HG03575 (cell line): ENCODE results near the gene TGDS.
"Not testable (repeated sequence)": the region's sequence is repeated elsewhere in the genome, so short reads cannot be mapped to it uniquely, and the experiment has no call there.

ENCODE experiments used
- ATAC-seq: cut with Tn5 transposase; IDR thresholded peaks from one replicate; pipeline ENCODE4 v1.9.1; 2021; ENCODE audit not compliant: unreplicated experiment, insufficient number of reproducible peaks, low FRiP score; ENCODE audit errors: extremely low read depth

The TGDS gene

GRCh38 chr13:94557684-94558235 lies 38.2 kb downstream of the TGDS start:
- no peak for ATAC-seq

GRCh38 chr13:94556621-94557020 lies 39.3 kb downstream of the TGDS start:
- ATAC-seq, result no peak

- ATAC-seq, result no peak
Observed at GRCh38 chr13:94556041-94556440, 39.9 kb downstream of the TGDS start.

- ATAC-seq, result no peak
Observed at GRCh38 chr13:94553766-94554165, 42.2 kb downstream of the TGDS start.

GRCh38 chr13:94552095-94552494 lies 43.9 kb downstream of the TGDS start:
- no peak for ATAC-seq

GRCh38 chr13:94550062-94550738 lies 45.8 kb downstream of the TGDS start:
- ATAC-seq, result peak; percentile 1

GRCh38 chr13:94549232-94550061 lies 46.5 kb downstream of the TGDS start:
- ATAC-seq, result peak; percentile 59

GRCh38 chr13:94548821-94549231 lies 47.1 kb downstream of the TGDS start:
- peak; percentile 24 for ATAC-seq

- ATAC-seq, result no peak
Observed at GRCh38 chr13:94548382-94548781, 47.6 kb downstream of the TGDS start.

- ATAC-seq, result no peak
Observed at GRCh38 chr13:94546061-94546839, 49.7 kb downstream of the TGDS start.

- ATAC-seq, result no peak
Observed at GRCh38 chr13:94544922-94545321, 51.0 kb downstream of the TGDS start.

- no peak for ATAC-seq
Observed at GRCh38 chr13:94542917-94543316, 53.0 kb downstream of the TGDS start.

GRCh38 chr13:94537740-94538630 lies 58.0 kb downstream of the TGDS start:
- no peak for ATAC-seq

- ATAC-seq, result no peak
Observed at GRCh38 chr13:94535775-94536174, 60.2 kb downstream of the TGDS start.

- ATAC-seq, result no peak
Observed at GRCh38 chr13:94535231-94535630, 60.7 kb downstream of the TGDS start.

GRCh38 chr13:94534166-94534565 lies 61.8 kb downstream of the TGDS start:
- no peak for ATAC-seq

- ATAC-seq, result not testable (repeated sequence)
Observed at GRCh38 chr13:94532278-94532677, 63.7 kb downstream of the TGDS start.

- ATAC-seq, result not testable (repeated sequence)
Observed at GRCh38 chr13:94526956-94527355, 69.0 kb downstream of the TGDS start.
